ENCODE data around the gene PSMA7.
"Not testable (repeated sequence)": the region's sequence is repeated elsewhere in the genome, so short reads cannot be mapped to it uniquely, and the experiment has no call there.

Gene PSMA7

DNA sequence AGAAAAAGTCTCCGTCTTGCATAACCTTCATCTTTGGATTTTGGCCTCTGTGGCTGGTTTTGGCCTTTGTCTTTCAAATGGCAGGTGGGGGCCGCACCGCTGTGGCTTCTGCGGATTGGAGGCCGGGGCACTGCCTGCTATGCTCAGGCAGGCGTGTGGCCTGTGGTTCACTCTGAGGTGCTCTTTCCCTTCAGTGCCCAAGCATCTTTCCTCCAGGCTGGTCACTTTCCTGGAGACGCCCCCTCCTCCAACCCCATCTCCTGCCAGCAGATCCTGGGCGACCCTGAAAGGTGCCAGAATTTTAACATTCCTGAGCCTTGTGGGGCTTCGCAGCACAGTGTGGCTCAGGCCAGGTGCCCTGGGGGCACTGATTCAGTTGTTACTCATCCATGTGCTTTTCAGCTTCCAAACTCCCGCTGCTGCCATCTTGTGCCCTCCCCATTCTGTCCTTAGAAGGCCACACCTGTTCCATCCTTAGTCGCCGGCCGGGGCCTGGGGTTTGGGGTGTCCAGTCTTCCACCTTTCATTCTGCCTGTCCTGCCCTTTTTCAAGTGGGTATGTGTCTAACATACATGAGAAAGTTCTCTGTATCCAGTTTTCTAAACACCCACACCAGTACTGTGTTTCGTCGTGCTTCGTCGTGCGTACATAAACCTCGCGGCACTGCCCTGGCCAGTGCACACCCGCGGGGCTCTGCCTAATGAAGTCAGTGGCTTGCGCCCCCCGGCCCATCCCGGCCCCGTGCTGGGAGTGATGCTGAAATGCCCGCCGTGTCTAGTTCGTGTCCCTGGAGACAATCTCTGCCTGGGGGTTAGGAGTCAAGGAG lies 12.4 kb upstream of the PSMA7 start:
- no peak for DNase-seq (ENCODE audit: low spot score)

GRCh38 chr20:62151835-62152364 lies 8.7 kb upstream of the PSMA7 start:
- no peak for DNase-seq (ENCODE audit: low spot score)

DNA sequence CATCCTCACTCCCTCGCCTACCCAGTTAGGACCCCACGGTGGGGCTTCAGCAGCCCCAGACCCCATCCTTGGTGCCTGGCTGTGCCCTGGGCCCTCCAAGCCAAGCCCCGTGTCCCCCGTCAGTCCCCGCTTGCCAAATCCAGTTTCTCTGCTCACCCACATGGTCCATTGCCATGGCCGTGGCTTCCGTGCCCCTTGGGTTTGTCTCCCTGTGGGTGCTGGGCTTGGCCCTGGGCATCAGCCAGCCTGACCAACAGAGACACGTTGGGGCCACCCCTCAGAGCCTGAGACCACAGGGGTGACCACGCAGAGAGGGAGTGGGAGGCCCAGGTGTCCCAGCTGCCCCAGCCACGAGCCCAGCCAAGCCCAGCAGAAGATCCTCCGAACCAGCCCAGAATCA lies 8.0 kb upstream of the PSMA7 start:
- no peak for DNase-seq (ENCODE audit: low spot score)

- DNase-seq (ENCODE audit: low spot score) = no peak
Measured at GRCh38 chr20:62150310-62150575, 7.0 kb upstream of the PSMA7 start.

GRCh38 chr20:62149532-62150309 lies 6.5 kb upstream of the PSMA7 start:
- DNase-seq (ENCODE audit: low spot score) = no peak

- DNase-seq (ENCODE audit: low spot score) = no peak
Measured at GRCh38 chr20:62148908-62149314, 5.7 kb upstream of the PSMA7 start.

GRCh38 chr20:62148383-62148782 lies 5.2 kb upstream of the PSMA7 start:
- DNase-seq (ENCODE audit: low spot score) = not testable (repeated sequence)

- no peak for DNase-seq (ENCODE audit: low spot score)
Measured at GRCh38 chr20:62147528-62147927, 4.3 kb upstream of the PSMA7 start.

DNA sequence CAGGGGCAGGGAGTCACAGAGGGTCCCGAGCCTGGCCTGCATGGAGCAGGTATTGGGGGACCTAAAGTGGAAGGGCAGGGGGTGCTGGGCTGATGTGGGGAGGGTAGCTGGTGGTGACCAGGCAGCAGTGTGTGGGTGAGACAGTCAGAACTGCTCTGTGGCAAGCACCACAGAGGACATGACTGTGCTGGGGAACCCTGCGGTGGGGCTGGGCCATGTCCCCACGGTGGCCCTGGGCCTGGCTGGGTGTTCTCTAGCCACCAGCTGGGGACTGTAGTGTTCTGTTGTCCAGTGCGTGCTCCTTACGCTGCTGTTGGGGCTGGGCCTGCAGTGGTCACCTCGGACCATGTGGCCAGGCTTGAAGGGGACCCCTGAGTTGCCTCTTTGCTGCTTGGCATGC lies 3.9 kb upstream of the PSMA7 start:
- no peak for DNase-seq (ENCODE audit: low spot score)

GRCh38 chr20:62146019-62146755 lies 3.0 kb upstream of the PSMA7 start:
- DNase-seq (ENCODE audit: low spot score) = no peak

DNA sequence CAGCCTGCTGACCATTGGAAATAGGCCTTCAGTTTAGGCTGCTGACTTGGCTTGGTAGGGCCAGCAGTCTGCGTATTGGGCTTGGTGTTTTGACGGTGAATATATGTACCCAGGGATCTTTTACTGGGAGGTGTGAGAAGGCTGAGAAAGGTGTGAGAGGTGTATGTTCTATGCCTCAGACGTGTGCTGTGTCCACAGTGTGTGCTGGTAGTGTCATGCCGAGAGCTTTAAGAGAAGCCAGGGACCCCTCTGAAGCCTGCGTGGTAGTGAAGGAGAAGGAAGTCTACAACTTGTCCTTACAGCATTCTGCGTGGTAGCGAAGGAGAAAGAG lies 2.5 kb upstream of the PSMA7 start:
- no peak for DNase-seq (ENCODE audit: low spot score)

DNA sequence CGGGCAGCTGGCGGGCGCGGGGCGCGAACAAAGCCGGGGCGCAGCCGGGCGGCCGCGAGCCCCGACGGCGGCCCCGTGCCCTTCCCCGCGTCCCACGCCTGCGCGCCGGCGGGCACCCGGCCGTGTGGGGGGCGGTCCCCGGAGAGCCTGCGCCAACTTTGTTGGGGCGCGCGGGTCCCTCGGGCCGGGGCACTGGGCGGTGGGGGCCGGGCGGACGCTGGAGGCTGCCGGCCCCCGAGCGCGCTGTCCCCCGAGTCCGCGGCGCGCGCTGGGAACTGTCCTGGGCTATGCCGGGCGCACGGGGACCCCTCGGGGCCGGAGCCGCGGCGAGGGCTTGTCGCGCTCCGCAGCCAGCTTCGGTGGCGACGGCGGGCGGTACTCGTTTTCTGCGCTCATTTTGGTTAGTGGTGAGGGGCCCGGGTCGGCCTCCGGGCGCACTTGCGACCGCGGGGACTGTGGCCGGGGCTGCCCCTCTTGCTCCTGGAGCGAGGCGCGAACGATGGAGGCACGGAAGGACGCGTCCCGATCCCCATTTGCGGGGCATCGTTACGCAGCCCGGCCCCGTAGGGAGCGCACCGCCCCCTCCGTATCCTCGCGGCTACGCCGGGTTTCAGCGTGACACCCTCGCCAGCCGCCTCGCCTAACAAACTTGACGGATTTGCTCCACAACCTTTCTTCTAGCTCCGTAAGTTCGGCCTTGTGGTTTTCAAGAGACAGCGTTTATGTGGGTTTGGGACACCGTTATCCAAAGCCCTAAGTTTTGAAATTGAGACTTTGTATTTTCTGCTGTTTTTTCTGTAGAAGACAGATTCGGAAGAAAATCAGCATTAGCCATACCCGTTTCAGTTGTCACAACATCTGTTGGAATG lies 997 bp upstream of the PSMA7 start:
- DNase-seq (ENCODE audit: low spot score) = peak; percentile 62

DNA sequence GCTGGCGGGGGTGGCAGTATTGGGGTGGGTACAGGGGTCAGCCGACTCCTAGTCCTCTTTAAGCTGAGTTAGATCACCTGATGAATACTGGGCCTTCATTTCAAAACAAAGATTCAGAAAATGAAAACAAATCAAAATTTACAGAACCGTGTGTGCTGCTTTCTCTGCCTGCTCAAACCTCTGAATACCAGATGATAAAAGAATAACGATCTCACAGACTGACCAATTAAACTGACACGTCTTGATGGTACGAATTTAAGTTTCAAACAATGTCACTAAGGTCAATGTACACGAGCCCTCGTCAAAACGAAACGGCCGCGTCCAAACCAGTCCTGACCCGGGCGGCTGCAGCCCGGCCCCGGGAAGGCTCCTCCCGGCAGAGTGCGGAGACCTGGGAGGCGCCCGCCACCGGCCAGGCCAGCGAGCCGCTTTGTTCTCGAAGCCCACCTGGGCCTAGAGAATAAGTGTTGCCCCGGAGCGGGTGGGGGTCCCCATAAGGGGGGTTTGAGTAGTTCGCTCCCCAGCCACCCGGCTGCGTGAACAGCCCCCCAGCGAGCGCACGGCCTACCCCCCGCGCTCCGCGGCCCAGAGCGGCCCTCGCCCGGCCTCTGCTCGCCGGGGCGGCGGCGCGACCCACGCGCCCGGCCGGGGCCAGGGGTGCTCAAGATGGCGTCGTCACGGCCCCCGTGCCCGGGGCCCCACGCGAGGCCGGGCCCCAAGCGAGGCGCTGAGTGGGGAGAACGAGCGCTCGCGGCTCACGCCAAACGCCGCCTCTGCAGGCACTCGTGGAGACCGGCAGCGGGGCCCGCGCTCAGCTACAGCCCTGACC lies 728 bp downstream of the PSMA7 start:
- no peak for DNase-seq (ENCODE audit: low spot score)

GRCh38 chr20:62141397-62142251 lies 1.6 kb downstream of the PSMA7 start:
- no peak for DNase-seq (ENCODE audit: low spot score)

DNA sequence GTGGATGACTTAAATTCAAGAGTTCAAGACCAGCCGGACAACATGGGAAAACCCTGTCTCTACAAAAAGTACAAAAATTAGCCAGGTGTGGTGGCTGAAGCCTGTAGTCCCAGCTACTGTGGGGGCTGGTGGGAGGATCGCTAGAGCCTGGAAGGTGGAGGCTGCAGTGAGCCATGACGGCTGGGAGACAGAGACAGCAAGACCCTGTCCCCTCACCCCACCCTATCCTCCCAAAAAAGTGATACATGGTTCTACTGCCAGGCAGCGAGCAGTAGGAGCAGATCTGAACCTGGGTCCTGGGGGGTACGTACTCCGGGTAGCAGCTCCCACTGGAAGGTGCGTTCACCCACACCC lies 2.2 kb downstream of the PSMA7 start:
- no peak for DNase-seq (ENCODE audit: low spot score)

- DNase-seq (ENCODE audit: low spot score) = no peak
Measured at GRCh38 chr20:62139636-62140035, 3.6 kb downstream of the PSMA7 start.

- DNase-seq (ENCODE audit: low spot score) = no peak
Measured at GRCh38 chr20:62138912-62139311, 4.3 kb downstream of the PSMA7 start.

DNA sequence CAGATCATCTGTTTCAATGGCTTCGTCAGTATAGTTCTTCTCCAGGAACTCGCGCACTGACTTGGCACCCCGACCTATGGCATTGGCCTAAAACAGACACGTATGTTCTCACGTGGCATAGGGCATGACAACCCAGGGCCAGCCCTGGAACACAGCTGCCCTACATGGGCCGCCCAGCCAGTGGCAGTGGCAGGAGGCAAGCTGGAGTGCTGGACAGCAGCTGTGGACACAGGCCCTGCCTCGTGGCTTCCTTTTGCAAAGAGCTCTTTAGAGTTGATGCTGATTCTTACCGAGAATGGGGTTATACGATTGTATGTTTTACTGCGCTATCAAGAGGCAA lies 5.0 kb downstream of the PSMA7 start:
- no peak for DNase-seq (ENCODE audit: low spot score)

DNA sequence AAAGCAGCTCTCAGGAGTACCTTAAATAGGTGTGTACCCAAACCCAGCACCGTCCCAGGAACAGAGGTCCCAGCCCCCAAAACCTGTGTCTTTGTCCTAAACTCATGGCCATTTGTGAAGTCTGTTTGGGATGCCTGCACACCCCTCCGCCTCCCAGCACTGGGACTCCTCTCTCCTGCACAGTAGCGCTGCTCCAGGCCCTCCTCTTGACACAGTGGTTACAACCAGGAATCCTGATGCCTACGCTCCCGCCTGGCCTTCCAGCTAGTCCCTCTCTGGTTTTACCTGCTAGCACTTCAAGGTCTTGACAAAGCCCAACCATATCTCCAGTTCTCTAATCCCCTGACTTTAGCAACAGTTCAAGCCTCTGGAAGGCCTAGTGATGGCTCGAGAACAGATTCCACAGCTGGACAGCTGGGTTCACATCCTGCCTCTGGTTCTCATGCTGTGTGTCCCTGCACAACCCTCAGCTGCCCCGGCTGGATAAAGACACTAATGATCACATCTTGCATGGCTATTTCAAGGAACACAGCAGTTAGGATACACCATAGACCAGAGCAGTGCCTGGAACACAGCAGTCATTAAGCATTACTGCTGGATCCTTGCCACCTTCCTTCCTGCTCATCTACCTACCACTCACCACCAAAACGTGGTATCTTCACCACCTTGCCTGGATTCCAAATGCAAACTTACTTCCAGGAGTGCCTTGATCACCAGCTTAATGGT lies 5.6 kb downstream of the PSMA7 start:
- no peak for DNase-seq (ENCODE audit: low spot score)

- DNase-seq (ENCODE audit: low spot score) = no peak
Measured at GRCh38 chr20:62137092-62137384, 6.2 kb downstream of the PSMA7 start.

Data from germinal center (tissue), 1 donor.